Right lobe of liver (tissue), 6 donors: ENCODE results near the gene IGSF11. TPM values are rescaled to one million over a fixed set of nuclear protein-coding genes. Genes with fewer than 3 reads are reported as not detected.

Experiments used
- ATAC-seq, 4 donors: fragments of 200-7000 bp; cut with Tn5 transposase; one replicate each; pipeline ENCODE4 v1.9.1; 2020; ENCODE audit warnings: mild to moderate bottlenecking in 4 of 4, moderate library complexity in 4 of 4
- DNase-seq, 3 donors: peaks; one replicate each; pipeline ENCODE4 v3.0.0-alpha.2; 2020
- H3K27ac ChIP-seq, 3 donors: fragments of 200-600 bp; one replicate each; pipeline ENCODE4 v1.8.0; 2022
- H3K27me3 ChIP-seq, 2 donors: fragments of 200-600 bp; one replicate each; pipeline ENCODE4 v1.8.0; 2022
- H3K36me3 ChIP-seq, 4 donors: fragments of 200-600 bp; sonication (generic) in 1 of 4; one replicate each; pipeline versions ENCODE4 v1.5.1 to v1.8.0; 2017 to 2022; ENCODE audit warnings: control low read depth in 1 of 4
- H3K4me1 ChIP-seq, 4 donors: fragments of 200-600 bp; sonication (generic) in 1 of 4; one replicate each; pipeline versions ENCODE4 v1.5.1 to v1.8.0; 2017 to 2022; ENCODE audit warnings: control low read depth in 1 of 4
- H3K4me3 ChIP-seq, 3 donors: fragments of 200-600 bp; one replicate each; pipeline ENCODE4 v1.8.0; 2022
- H3K9me3 ChIP-seq, 4 donors: fragments of 200-600 bp; sonication (generic) in 1 of 4; one replicate each; pipeline versions ENCODE4 v1.5.1 to v1.8.0; 2017 to 2022; ENCODE audit warnings: control low read depth in 1 of 4
- POLR2A ChIP-seq: fragments of 450-650 bp; IDR thresholded peaks from one replicate; pipeline ENCODE4 v1.6.1; 2017; ENCODE audit warnings: antibody characterized with exemption, mild to moderate bottlenecking
- WGBS: methylation state at CpG from one replicate; pipeline ENCODE4 v1.1.6; 2018; ENCODE audit warnings: low coverage, low lambda C conversion rate; ENCODE audit not compliant: insufficient coverage; ENCODE audit errors: missing lambda C conversion rate; 5-methylcytosine and 5-hydroxymethylcytosine counted together
- intact Hi-C, 2 donors: fragments of 100-400 bp; cut with DNase I; formaldehyde crosslinking; loops; one replicate each; pipeline versions ENCODE4 v1.11.2 to v1.14.1; 2022
- total RNA-seq, 6 experiments: library from RNA; depleted of rRNA in 2 of 6; stranded (reverse); fragments of >200 nt in 2 of 6; fragmentation: NEBNext Ultra II Directional in 3 of 6; extraction: Animal tissue kit (Norgen Biotek cat#: 25700) in 3 of 6; gene quantifications; one replicate each; pipeline versions ENCODE4 v1.1.0 to v1.2.4, GENCODE V29; 2016 to 2023
- TF ChIP-seq, protein P1 (sequence below), 4 donors: fragments of 200-600 bp in 3 of 4; fragments of 450-650 bp in 1 of 4; IDR thresholded peaks; one replicate each; pipeline versions ENCODE4 v1.5.1 to v1.8.0; 2016 to 2022; ENCODE audit warnings: antibody characterized with exemption in 4 of 4, mild to moderate bottlenecking in 2 of 4
- donor health status: DM: no; HTN: yes; CAD: no.
- donor health status: DM: no; HTN: no; CAD: no.
- donor health status: DM: no; HTN: no; CAD: no.
- donor health status: DM: no; HTN: yes; CAD: no.
- donor health status: DM: no; HTN: yes; CAD: no.

Gene IGSF11
- total RNA-seq, 6 experiments from 2014 or later: not detected

DNA sequence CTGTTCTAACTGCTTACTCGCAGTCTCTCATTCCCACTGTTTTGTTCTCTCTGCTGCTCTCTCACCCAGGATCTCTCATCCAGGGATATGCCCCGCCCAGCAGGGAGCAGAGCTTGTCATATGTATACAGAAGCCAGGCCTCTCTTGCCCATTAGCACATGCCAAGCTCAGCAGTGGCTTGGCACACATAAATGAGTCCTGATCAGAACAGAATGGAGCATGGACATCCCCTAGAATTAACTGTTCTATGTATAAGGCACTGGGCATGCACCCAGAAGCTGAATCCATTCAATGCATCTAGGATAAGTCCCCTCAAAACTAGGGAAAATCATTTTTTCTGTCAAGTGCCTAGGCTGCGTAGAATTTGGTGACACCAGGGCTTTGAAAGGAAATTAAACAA, 61.6 kb downstream of the IGSF11 start:
- H3K9me3 ChIP-seq: no peaks in the 10 kb centered on the region
- no peaks in the 10 kb centered on the region for H3K4me1 ChIP-seq
- no peak for TF ChIP-seq POLR2A
- TF ChIP-seq, protein P1, sequence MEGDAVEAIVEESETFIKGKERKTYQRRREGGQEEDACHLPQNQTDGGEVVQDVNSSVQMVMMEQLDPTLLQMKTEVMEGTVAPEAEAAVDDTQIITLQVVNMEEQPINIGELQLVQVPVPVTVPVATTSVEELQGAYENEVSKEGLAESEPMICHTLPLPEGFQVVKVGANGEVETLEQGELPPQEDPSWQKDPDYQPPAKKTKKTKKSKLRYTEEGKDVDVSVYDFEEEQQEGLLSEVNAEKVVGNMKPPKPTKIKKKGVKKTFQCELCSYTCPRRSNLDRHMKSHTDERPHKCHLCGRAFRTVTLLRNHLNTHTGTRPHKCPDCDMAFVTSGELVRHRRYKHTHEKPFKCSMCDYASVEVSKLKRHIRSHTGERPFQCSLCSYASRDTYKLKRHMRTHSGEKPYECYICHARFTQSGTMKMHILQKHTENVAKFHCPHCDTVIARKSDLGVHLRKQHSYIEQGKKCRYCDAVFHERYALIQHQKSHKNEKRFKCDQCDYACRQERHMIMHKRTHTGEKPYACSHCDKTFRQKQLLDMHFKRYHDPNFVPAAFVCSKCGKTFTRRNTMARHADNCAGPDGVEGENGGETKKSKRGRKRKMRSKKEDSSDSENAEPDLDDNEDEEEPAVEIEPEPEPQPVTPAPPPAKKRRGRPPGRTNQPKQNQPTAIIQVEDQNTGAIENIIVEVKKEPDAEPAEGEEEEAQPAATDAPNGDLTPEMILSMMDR (IDR thresholded peaks at IDR 0.05): no peak
- no peaks in the 10 kb centered on the region for H3K27me3 ChIP-seq
- no peak overlapping the region for H3K27ac ChIP-seq
- intact Hi-C loops: no loop called here
- WGBS: 61% methylated on average over 3 of the region's 3 CpGs
- H3K36me3 ChIP-seq: no peaks in the 10 kb centered on the region
- no peak for ATAC-seq
- no peak for DNase-seq
- no peak overlapping the region for H3K4me3 ChIP-seq

DNA sequence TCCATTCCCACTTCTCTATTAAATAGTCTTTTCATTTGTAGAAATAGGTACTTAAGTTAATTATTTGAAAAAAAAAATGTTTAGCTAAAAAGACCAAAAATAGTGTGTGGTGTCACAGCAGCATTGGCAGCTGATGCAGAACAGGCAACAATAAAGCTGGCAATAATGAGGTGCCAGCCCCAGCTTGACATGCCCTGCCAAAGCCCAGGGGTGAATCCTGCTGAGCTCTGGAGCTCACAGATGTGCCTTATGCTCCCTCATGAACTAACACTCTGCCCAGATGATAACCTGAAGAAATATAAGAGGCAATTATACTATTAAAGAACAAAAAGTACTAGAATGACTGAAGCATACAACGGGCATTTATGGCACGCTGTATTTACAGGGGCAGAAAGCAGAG, 63.8 kb downstream of the IGSF11 start:
- no peaks in the 10 kb centered on the region for H3K4me1 ChIP-seq
- ATAC-seq (no peak), DNase-seq (no peak)
- no peak overlapping the region for H3K27ac ChIP-seq
- WGBS: 56% methylated on average over 2 of the region's 2 CpGs
- no peak for TF ChIP-seq POLR2A
- TF ChIP-seq, protein P1 (IDR thresholded peaks at IDR 0.05): no peak
- no peaks in the 10 kb centered on the region for H3K36me3 ChIP-seq
- no peaks in the 10 kb centered on the region for H3K27me3 ChIP-seq
- no peaks in the 10 kb centered on the region for H3K9me3 ChIP-seq
- intact Hi-C loops: no loop called here
- H3K4me3 ChIP-seq: no peak overlapping the region

DNA sequence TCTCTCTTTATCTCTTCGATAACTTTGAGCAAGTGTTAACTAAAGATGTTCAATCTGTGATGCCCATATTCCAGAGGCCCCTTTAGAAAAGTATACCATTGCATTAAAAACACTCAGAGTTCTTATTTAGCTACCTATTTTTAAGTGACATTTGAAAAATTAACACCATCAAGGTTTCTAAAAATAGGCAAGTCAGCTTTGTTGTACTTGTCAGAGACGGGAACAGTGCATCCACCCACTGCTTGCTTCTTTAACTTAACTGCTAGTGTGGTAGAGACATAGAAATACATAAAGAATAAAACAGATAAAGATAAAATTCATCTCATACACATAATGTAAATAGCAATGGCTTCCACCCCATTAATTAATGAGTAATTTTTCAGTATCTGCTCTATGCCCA, 66.0 kb downstream of the IGSF11 start:
- ATAC-seq (no peak), DNase-seq (no peak)
- H3K4me3 ChIP-seq: no peak overlapping the region
- H3K36me3 ChIP-seq: no peaks in the 10 kb centered on the region
- TF ChIP-seq, protein P1 (IDR thresholded peaks at IDR 0.05): no peak
- TF ChIP-seq POLR2A: no peak
- no peak overlapping the region for H3K27ac ChIP-seq
- no peaks in the 10 kb centered on the region for H3K9me3 ChIP-seq
- intact Hi-C loops: no loop called here
- 53% methylated on average over 2 of the region's 2 CpGs for WGBS
- no peaks in the 10 kb centered on the region for H3K4me1 ChIP-seq
- no peaks in the 10 kb centered on the region for H3K27me3 ChIP-seq

DNA sequence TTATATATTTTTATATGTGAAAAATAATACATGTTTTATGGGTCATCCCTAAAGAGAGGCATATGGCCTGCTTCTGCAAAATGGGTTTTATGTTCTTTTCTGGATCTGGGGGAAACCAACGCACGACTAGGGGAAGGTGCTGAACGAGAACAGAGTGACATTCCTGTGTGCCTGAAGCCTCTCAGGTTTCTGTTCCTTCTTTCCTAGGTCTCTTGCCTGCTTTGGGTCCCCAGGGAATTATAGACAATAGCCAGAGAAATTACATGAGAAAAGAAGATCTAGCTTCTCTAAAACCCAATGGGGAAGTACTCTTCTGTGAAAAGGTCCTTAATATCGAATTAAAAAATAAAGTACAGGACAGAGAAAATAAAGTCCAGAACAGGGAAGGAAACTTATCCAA, 66.5 kb downstream of the IGSF11 start:
- Histone ChIP-seq H3K36me3 (no peaks in the 10 kb centered on the region), H3K4me3 (no peak overlapping the region), H3K9me3 (no peaks in the 10 kb centered on the region), H3K27me3 (no peaks in the 10 kb centered on the region), H3K27ac (no peak overlapping the region), H3K4me1 (no peaks in the 10 kb centered on the region)
- no peak for ATAC-seq
- intact Hi-C loops: no loop called here
- no peak for DNase-seq
- TF ChIP-seq, protein P1 (IDR thresholded peaks at IDR 0.05): no peak
- no peak for TF ChIP-seq POLR2A
- 33% methylated on average over 4 of the region's 4 CpGs for whole genome bisulfite sequencing

DNA sequence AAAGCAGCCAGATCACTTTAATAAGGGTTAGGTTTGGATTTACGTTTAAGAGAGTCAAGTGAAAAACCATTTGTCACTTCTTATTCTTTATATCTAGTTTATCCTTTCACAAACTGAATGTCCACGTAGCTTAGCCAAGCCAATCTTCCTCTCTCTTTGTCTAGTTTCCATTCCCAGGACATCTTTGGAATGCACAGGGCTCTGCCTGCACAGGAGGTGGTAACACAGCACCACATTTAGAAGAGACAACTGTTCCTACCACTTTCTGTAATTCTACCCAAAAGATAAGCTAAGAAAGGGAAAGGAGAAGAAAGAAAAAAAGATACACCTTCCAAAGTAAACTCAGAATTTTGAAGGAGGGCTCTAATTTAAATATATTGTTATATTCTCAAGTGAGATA, 67.9 kb downstream of the IGSF11 start:
- H3K4me3 ChIP-seq: no peak overlapping the region
- no peaks in the 10 kb centered on the region for H3K27me3 ChIP-seq
- H3K4me1 ChIP-seq: no peaks in the 10 kb centered on the region
- DNase-seq (no peak), ATAC-seq (no peak)
- H3K36me3 ChIP-seq: no peaks in the 10 kb centered on the region
- TF ChIP-seq, protein P1 (IDR thresholded peaks at IDR 0.05): no peak
- TF ChIP-seq POLR2A: no peak
- H3K9me3 ChIP-seq: no peaks in the 10 kb centered on the region
- no peak overlapping the region for H3K27ac ChIP-seq
- intact Hi-C loops: no loop called here
- 20% methylated on average over 2 of the region's 2 CpGs for WGBS
